GM12878 (cell line): Measurements from ENCODE around the gene NOM1.

Experiments
- TCF12 ChIP-seq: IDR thresholded peaks from 2 replicates; pipeline ENCODE4 v1.6.1; 2011; ENCODE audit warnings: low read depth, mild to moderate bottlenecking, low read length
- TCF3 ChIP-seq: IDR thresholded peaks from 2 replicates; pipeline ENCODE4 v1.6.1; 2012; ENCODE audit warnings: low read depth, mild to moderate bottlenecking, low read length, borderline replicate concordance; ENCODE audit not compliant: insufficient read depth
- TF ChIP-seq, protein P1 (sequence below): fragments of 450-650 bp; formaldehyde crosslinking; IDR thresholded peaks from 2 replicates; pipeline ENCODE4 v1.5.0; 2022; ENCODE audit warnings: mild to moderate bottlenecking, missing genetic modification characterization

DNA sequence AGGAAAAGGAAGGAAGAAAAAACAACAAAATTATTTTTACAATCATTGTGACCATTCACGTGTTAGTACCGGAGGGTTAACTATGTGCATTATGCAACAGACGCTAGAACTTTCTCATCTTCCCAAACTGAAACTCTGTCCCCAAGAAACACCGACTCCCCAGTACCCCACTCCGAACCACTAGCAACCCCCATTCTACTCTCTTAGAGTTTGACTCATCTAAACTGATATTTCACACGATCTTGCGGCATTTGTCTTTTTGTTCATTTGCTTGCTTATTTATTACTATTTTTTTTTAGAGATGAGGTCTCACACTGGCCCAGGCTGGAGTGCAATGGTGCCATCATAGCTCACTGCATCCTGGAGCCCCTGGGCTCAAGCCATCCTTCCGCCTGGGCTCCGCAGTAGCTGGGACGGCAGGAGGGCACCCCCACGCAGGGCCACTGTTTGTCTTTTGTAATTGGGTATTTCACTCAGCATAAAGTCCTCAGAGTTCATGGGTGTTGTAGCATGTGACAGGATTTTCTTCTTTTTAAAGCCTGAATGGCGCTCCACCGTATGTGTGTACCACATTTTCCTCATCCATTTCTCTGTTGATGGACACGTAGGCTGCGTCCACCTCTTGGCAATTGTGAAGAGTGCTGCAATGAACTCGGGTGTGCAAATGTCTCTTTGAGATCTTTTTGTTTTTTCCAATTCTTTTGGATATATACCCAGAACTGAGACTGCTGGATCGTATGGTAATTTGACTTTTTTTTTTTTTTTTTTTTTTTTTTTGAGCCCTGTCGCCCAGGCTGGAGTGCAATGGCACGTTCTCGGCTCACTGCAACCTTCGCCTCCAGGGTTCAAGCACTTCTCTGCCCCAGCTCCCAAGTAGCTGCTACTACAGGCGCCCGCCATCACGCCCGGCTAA, 51.5 kb downstream of the NOM1 start:
- TF ChIP-seq TCF12 (no peak), TCF3 (no peak)
- TF ChIP-seq, protein P1, sequence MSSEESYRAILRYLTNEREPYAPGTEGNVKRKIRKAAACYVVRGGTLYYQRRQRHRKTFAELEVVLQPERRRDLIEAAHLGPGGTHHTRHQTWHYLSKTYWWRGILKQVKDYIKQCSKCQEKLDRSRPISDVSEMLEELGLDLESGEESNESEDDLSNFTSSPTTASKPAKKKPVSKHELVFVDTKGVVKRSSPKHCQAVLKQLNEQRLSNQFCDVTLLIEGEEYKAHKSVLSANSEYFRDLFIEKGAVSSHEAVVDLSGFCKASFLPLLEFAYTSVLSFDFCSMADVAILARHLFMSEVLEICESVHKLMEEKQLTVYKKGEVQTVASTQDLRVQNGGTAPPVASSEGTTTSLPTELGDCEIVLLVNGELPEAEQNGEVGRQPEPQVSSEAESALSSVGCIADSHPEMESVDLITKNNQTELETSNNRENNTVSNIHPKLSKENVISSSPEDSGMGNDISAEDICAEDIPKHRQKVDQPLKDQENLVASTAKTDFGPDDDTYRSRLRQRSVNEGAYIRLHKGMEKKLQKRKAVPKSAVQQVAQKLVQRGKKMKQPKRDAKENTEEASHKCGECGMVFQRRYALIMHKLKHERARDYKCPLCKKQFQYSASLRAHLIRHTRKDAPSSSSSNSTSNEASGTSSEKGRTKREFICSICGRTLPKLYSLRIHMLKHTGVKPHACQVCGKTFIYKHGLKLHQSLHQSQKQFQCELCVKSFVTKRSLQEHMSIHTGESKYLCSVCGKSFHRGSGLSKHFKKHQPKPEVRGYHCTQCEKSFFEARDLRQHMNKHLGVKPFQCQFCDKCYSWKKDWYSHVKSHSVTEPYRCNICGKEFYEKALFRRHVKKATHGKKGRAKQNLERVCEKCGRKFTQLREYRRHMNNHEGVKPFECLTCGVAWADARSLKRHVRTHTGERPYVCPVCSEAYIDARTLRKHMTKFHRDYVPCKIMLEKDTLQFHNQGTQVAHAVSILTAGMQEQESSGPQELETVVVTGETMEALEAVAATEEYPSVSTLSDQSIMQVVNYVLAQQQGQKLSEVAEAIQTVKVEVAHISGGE (CRISPR knock-in tag), result no peak
